GM12878 (cell line): ENCODE data around the gene PLEKHJ1. TPM values are rescaled to one million over a fixed set of nuclear protein-coding genes. Genes with fewer than 3 reads are reported as not detected.

ENCODE experiments used
- ATAC-seq: fragments of 200-7000 bp; cut with Tn5 transposase; 3 replicates; pipeline ENCODE4 v1.9.1; 2020; ENCODE audit warnings: mild to moderate bottlenecking, moderate library complexity
- BruUV-seq: library from RNA; stranded (reverse); fragments of 400-500 nt; replicated peaks from 2 replicates; lab custom pipeline; 2021; lab: Mats Ljungman, UMichigan
- CTCF ChIA-PET: fragments of 300-600 bp; sonication (Branson Sonifier 250); formaldehyde crosslinking; extraction: SDS; loops from one replicate; lab custom pipeline; 2021; ENCODE audit warnings: inconsistent platforms; lab: Yijun Ruan, JAX
- POLR2A ChIA-PET: fragments of 350-600 bp; formaldehyde crosslinking; extraction: SDS; loops from one replicate; lab custom pipeline; 2021; ENCODE audit warnings: inconsistent platforms; lab: Charles Lee
- RAD21 ChIA-PET: fragments of 300-600 bp; sonication (Branson Sonifier 250); formaldehyde crosslinking; loops from one replicate; lab custom pipeline; 2023; ENCODE audit warnings: antibody characterized with exemption; ENCODE audit not compliant: unreplicated experiment; lab: Charles Lee
- SMC1A ChIA-PET: fragments of 300-600 bp; sonication (Branson Sonifier 250); formaldehyde crosslinking; loops from one replicate; lab custom pipeline; 2023; ENCODE audit not compliant: unreplicated experiment, uncharacterized antibody; lab: Charles Lee
- DNase-seq: peaks from one replicate; pipeline ENCODE4 v3.0.0-alpha.2; 2011; ENCODE audit warnings: low read depth, low spot score
- FAIRE-seq: peaks from 3 replicates; lab custom pipeline; 2011; peaks lifted over from hg19 to GRCh38; lab: Jason Lieb, UNC
- H2AFZ ChIP-seq: 2 replicates; pipeline ENCODE4 v1.6.0; 2011; ENCODE audit warnings: low read depth, low read length, control low read depth; ENCODE audit not compliant: control insufficient read depth
- H3K27ac ChIP-seq: 2 replicates; pipeline ENCODE4 v1.5.1; 2011; ENCODE audit warnings: control low read depth; ENCODE audit not compliant: control insufficient read depth, insufficient read depth
- H3K27me3 ChIP-seq, 2 experiments: replicated peaks in 1 of 2; 2 replicates each; pipeline versions ENCODE4 v1.6.0 to v1.6.1; 2011; ENCODE audit warnings: low read length in 1 of 2; ENCODE audit not compliant: control insufficient read depth in 2 of 2, insufficient read depth in 2 of 2
- H3K36me3 ChIP-seq, 2 experiments: 2 replicates each; pipeline ENCODE4 v1.5.1; 2011; ENCODE audit warnings: low read length in 1 of 2; ENCODE audit not compliant: control insufficient read depth in 2 of 2, insufficient read depth in 2 of 2
- H3K4me1 ChIP-seq: 2 replicates; pipeline ENCODE4 v1.6.1; 2011; ENCODE audit warnings: mild to moderate bottlenecking, low read length, moderate library complexity, mixed read lengths; ENCODE audit not compliant: control insufficient read depth, insufficient read depth
- H3K4me2 ChIP-seq: 2 replicates; pipeline ENCODE4 v1.6.0; 2011; ENCODE audit warnings: control low read depth; ENCODE audit not compliant: control insufficient read depth, insufficient read depth
- H3K4me3 ChIP-seq: fragments of 200-600 bp; sonication (generic); 2 replicates; pipeline ENCODE4 v1.5.1; 2016
- H3K79me2 ChIP-seq: 2 replicates; pipeline ENCODE4 v1.6.0; 2011; ENCODE audit warnings: low read length; ENCODE audit not compliant: control insufficient read depth, insufficient read depth
- H3K9ac ChIP-seq: 2 replicates; pipeline ENCODE4 v1.8.0; 2011; ENCODE audit warnings: low read length, control low read depth, mixed read lengths; ENCODE audit not compliant: control insufficient read depth, insufficient read depth
- H3K9me3 ChIP-seq: replicated peaks from 3 replicates; pipeline ENCODE4 v1.5.1; 2011; ENCODE audit warnings: mild to moderate bottlenecking, low read length; ENCODE audit not compliant: control insufficient read depth, insufficient read depth
- H4K20me1 ChIP-seq: 2 replicates; pipeline ENCODE4 v1.6.0; 2011; ENCODE audit not compliant: control insufficient read depth, insufficient read depth
- KLF5 ChIP-seq: fragments of 450-650 bp; IDR thresholded peaks from 2 replicates; pipeline ENCODE4 v1.6.1; 2014; ENCODE audit warnings: mild to moderate bottlenecking; ENCODE audit not compliant: partially characterized antibody
- REST ChIP-seq: IDR thresholded peaks from 2 replicates; pipeline ENCODE4 v1.6.1; 2012; ENCODE audit warnings: mild to moderate bottlenecking, low read depth, low read length
- TAF1 ChIP-seq: IDR thresholded peaks from 2 replicates; pipeline ENCODE4 v1.6.1; 2011; ENCODE audit warnings: mild to moderate bottlenecking, low read depth, low read length, borderline replicate concordance
- ZBTB40 ChIP-seq: fragments of 450-650 bp; IDR thresholded peaks from 2 replicates; pipeline ENCODE4 v1.6.1; 2016; ENCODE audit warnings: mild to moderate bottlenecking, moderate library complexity, borderline replicate concordance
- ZNF592 ChIP-seq: fragments of 450-650 bp; IDR thresholded peaks from 2 replicates; pipeline ENCODE4 v1.6.1; 2017; ENCODE audit warnings: mild to moderate bottlenecking, moderate library complexity
- WGBS: methylation state at CpG from one replicate; pipeline ENCODE4 v1.1.6; 2016; ENCODE audit warnings: low lambda C conversion rate; ENCODE audit not compliant: insufficient replicate concordance, insufficient coverage; ENCODE audit errors: missing lambda C conversion rate; 5-methylcytosine and 5-hydroxymethylcytosine counted together
- in situ Hi-C: fragments of 300-500 bp; cut with MboI; formaldehyde crosslinking; loops from 9 replicates; pipeline ENCODE4 v1.14.3; 2018; ENCODE audit warnings: mixed read lengths
- intact Hi-C: fragments of 100-400 bp; cut with micrococcal nuclease; formaldehyde crosslinking; loops from one replicate; pipeline ENCODE4 v1.14.2; 2022; ENCODE audit not compliant: unreplicated experiment
- polyA plus RNA-seq, 11 experiments: library from polyadenylated mRNA; depleted of rRNA in 4 of 11; unstranded in 6 of 11; stranded (reverse) in 5 of 11; fragments of >200 nt; fragmentation: Nextera tagmentation in 4 of 11; fragmentation: Illumina TruSeq in 1 of 11; extraction: Ambion mirVana in 4 of 11; extraction: Trizol in 1 of 11; gene quantifications; 1 replicate in 1 of 11; 2 replicates in 10 of 11; pipeline versions ENCODE4 v1.2.1 to v1.2.3, GENCODE V29; 2011 to 2016; ENCODE audit warnings: inconsistent platforms in 2 of 11, missing spikeins in 2 of 11, low read depth in 1 of 11
- total RNA-seq, 4 experiments: library from RNA; depleted of rRNA in 3 of 4; stranded (reverse); fragments of >200 nt in 3 of 4; fragmentation: Illumina TruSeq in 1 of 4; extraction: Trizol in 1 of 4; gene quantifications; 2 replicates each; pipeline versions ENCODE4 v1.2.1 to v1.2.3, GENCODE V29; 2013 to 2021

The PLEKHJ1 gene
- total and polyA plus RNA-seq, 10 of the 15 experiments (the other 5 are each of a cell fraction or from before 2014, with no cell fraction given) = 1.3 to 133 (median 75.0) TPM

- no peak for TF ChIP-seq ZNF592
Measured at GRCh38 chr19:2194513-2195078, 41.5 kb downstream of the PLEKHJ1 start (continued).

- Histone ChIP-seq H3K79me2 (peaks cover 8% of the 10 kb centered on the region), H3K36me3 (peaks cover 11 to 70% of the 10 kb centered on the region in 2 experiments; a peak in 3 of 4 replicates), H3K27ac (no peak overlapping the region), H3K9ac (no peak overlapping the region), H3K4me3 (no peak overlapping the region), H4K20me1 (no peaks in the 10 kb centered on the region), H3K4me2 (no peak overlapping the region), H3K4me1 (no peaks in the 10 kb centered on the region), H2AFZ (no peak overlapping the region), H3K9me3 (no peaks in the 10 kb centered on the region), H3K27me3 (no peaks in the 10 kb centered on the region)
- CTCF ChIA-PET = no interaction called here
- POLR2A ChIA-PET = no interaction called here
- no TSS peak for BruUV-seq
- no peak for ATAC-seq
- in situ Hi-C loops = no loop called here
- no peak for FAIRE-seq
- SMC1A ChIA-PET = no interaction called here
- intact Hi-C loops = no loop called here
- RAD21 ChIA-PET = no interaction called here
- no peak for DNase-seq
- no peak for TF ChIP-seq KLF5
- TF ChIP-seq REST = no peak
- TF ChIP-seq ZBTB40 = no peak
- no peak for TF ChIP-seq TAF1
- WGBS = 91% methylated on average over 18 of the region's 18 CpGs
Measured at GRCh38 chr19:2193807-2194206, 42.3 kb downstream of the PLEKHJ1 start.
